ENCODE measurements around the gene MTX3.

Gene MTX3

GRCh38 chr5:79983618-79984017, 7.4 kb downstream of the MTX3 start:
- DNase-seq (ENCODE audit: low read depth in 2 of 2): no peak

- DNase-seq (ENCODE audit: low read depth in 2 of 2): no peak
Measured at GRCh38 chr5:79982136-79982535, 8.9 kb downstream of the MTX3 start.

GRCh38 chr5:79976759-79977515, 14.1 kb downstream of the MTX3 start:
- no peak for DNase-seq (ENCODE audit: low read depth in 2 of 2)

- DNase-seq (ENCODE audit: low read depth in 2 of 2): no peak
Measured at GRCh38 chr5:79975422-79975821, 15.6 kb downstream of the MTX3 start.

GRCh38 chr5:79974886-79975285, 16.2 kb downstream of the MTX3 start:
- no peak for DNase-seq (ENCODE audit: low read depth in 2 of 2)

GRCh38 chr5:79973996-79974395, 17.1 kb downstream of the MTX3 start:
- no peak for DNase-seq (ENCODE audit: low read depth in 2 of 2)

GRCh38 chr5:79973511-79973910, 17.6 kb downstream of the MTX3 start:
- no peak for DNase-seq (ENCODE audit: low read depth in 2 of 2)

GRCh38 chr5:79971156-79971555, 19.9 kb downstream of the MTX3 start:
- DNase-seq (ENCODE audit: low read depth in 2 of 2): no peak

GRCh38 chr5:79966448-79966847, 24.6 kb downstream of the MTX3 start:
- DNase-seq (ENCODE audit: low read depth in 2 of 2): no peak

- DNase-seq (ENCODE audit: low read depth in 2 of 2): no peak
Measured at GRCh38 chr5:79964136-79964535, 26.9 kb downstream of the MTX3 start.

GRCh38 chr5:79963261-79964061, 27.6 kb downstream of the MTX3 start:
- DNase-seq (ENCODE audit: low read depth in 2 of 2): no peak

- DNase-seq (ENCODE audit: low read depth in 2 of 2): no peak
Measured at GRCh38 chr5:79962575-79963222, 28.4 kb downstream of the MTX3 start.

- DNase-seq (ENCODE audit: low read depth in 2 of 2): no peak
Measured at GRCh38 chr5:79961716-79962574, 29.1 kb downstream of the MTX3 start.

GRCh38 chr5:79959407-79959806, 31.7 kb downstream of the MTX3 start:
- DNase-seq (ENCODE audit: low read depth in 2 of 2): no peak

- DNase-seq (ENCODE audit: low read depth in 2 of 2): no peak
Measured at GRCh38 chr5:79955941-79956670, 35.0 kb downstream of the MTX3 start.

GRCh38 chr5:79955356-79955895, 35.6 kb downstream of the MTX3 start:
- DNase-seq (ENCODE audit: low read depth in 2 of 2): no peak

GRCh38 chr5:79954620-79955019, 36.4 kb downstream of the MTX3 start:
- no peak for DNase-seq (ENCODE audit: low read depth in 2 of 2)

GRCh38 chr5:79947567-79947966, 43.5 kb downstream of the MTX3 start:
- DNase-seq (ENCODE audit: low read depth in 2 of 2): no peak

- DNase-seq (ENCODE audit: low read depth in 2 of 2): no peak
Measured at GRCh38 chr5:79938468-79938867, 52.6 kb downstream of the MTX3 start.

GRCh38 chr5:79936646-79937216, 54.3 kb downstream of the MTX3 start:
- DNase-seq (ENCODE audit: low read depth in 2 of 2): no peak
